Colonic mucosa (tissue), 4 donors: Measurements from ENCODE around the gene RCAN1. TPM values are rescaled to one million over a fixed set of nuclear protein-coding genes. Genes with fewer than 3 reads are reported as not detected.

Experiments used
- DNase-seq: peaks from one replicate; pipeline ENCODE4 v3.0.0-alpha.2; 2020
- H3K27ac ChIP-seq: fragments of 200-600 bp; one replicate; pipeline ENCODE4 v1.8.0; 2021
- H3K27me3 ChIP-seq: fragments of 200-600 bp; one replicate; pipeline ENCODE4 v1.8.0; 2021
- H3K36me3 ChIP-seq: fragments of 200-600 bp; one replicate; pipeline ENCODE4 v1.8.0; 2021
- H3K4me1 ChIP-seq: fragments of 200-600 bp; one replicate; pipeline ENCODE4 v1.8.0; 2021; ENCODE audit warnings: mild to moderate bottlenecking
- H3K4me3 ChIP-seq: fragments of 200-600 bp; one replicate; pipeline ENCODE4 v1.8.0; 2021
- H3K9ac ChIP-seq, 2 donors: one replicate each; pipeline ENCODE4 v1.7.0; 2013; ENCODE audit warnings: control low read depth in 2 of 2, low read depth in 2 of 2, low read length in 2 of 2
- H3K9me3 ChIP-seq: fragments of 200-600 bp; one replicate; pipeline ENCODE4 v1.8.0; 2021
- CTCF ChIP-seq: fragments of 200-600 bp; IDR thresholded peaks from one replicate; pipeline ENCODE4 v1.8.0; 2022; ENCODE audit warnings: antibody characterized with exemption, mild to moderate bottlenecking
- intact Hi-C: fragments of 100-400 bp; cut with DNase I; formaldehyde crosslinking; loops from one replicate; pipeline ENCODE4 v1.14.1; 2022
- total RNA-seq, 2 donors: library from RNA; stranded (reverse); fragmentation: NEBNext Ultra II Directional in 1 of 2; extraction: Animal tissue kit (Norgen Biotek cat#: 25700) in 1 of 2; gene quantifications; one replicate each; pipeline ENCODE4 v1.2.1, GENCODE V29; 2021
- donor health status: healthy.
- donor health status: DM: no; HTN: no; CAD: no.
- donor health status: DM: no; HTN: no; CAD: no.

The RCAN1 gene
- total RNA-seq, 2 donors from 2014 or later = 38.0 to 68.7 TPM

GRCh38 chr21:34582506-34583150 lies 32.3 kb downstream of the RCAN1 start:
- H3K27me3 ChIP-seq = no peaks in the 10 kb centered on the region
- intact Hi-C loops = no loop called here
- no peaks in the 10 kb centered on the region for H3K36me3 ChIP-seq
- DNase-seq = peak; percentile 29
- H3K9me3 ChIP-seq = no peaks in the 10 kb centered on the region
- H3K9ac ChIP-seq = no peak overlapping the region
- TF ChIP-seq CTCF = peak; percentile 32
- H3K4me1 ChIP-seq = no peaks in the 10 kb centered on the region
- no peak overlapping the region for H3K27ac ChIP-seq
- H3K4me3 ChIP-seq = no peak overlapping the region

- intact Hi-C loops = no loop called here
- Histone ChIP-seq H3K4me1 (no peaks in the 10 kb centered on the region), H3K27me3 (no peaks in the 10 kb centered on the region), H3K9me3 (no peaks in the 10 kb centered on the region), H3K27ac (peak overlapping the region; percentile 48), H3K4me3 (no peak overlapping the region), H3K36me3 (no peaks in the 10 kb centered on the region), H3K9ac (no peak overlapping the region)
- DNase-seq = peak; percentile 74
- no peak for TF ChIP-seq CTCF
Measured at GRCh38 chr21:34580181-34580700, 34.7 kb downstream of the RCAN1 start.

GRCh38 chr21:34579411-34579810 lies 35.5 kb downstream of the RCAN1 start:
- Histone ChIP-seq H3K4me1 (no peaks in the 10 kb centered on the region), H3K9ac (no peak overlapping the region), H3K9me3 (no peaks in the 10 kb centered on the region), H3K27ac (no peak overlapping the region), H3K36me3 (no peaks in the 10 kb centered on the region), H3K27me3 (no peaks in the 10 kb centered on the region), H3K4me3 (no peak overlapping the region)
- intact Hi-C loops = no loop called here
- TF ChIP-seq CTCF = no peak
- no peak for DNase-seq

GRCh38 chr21:34576041-34576511 lies 38.8 kb downstream of the RCAN1 start:
- DNase-seq = peak; percentile 48
- peak overlapping the region; percentile 45 for H3K27ac ChIP-seq
- TF ChIP-seq CTCF = no peak

GRCh38 chr21:34574601-34575529 lies 40.0 kb downstream of the RCAN1 start:
- TF ChIP-seq CTCF = no peak
- Histone ChIP-seq H3K4me1 (peaks cover 4% of the 10 kb centered on the region), H3K9ac (no peak overlapping the region), H3K4me3 (no peak overlapping the region), H3K27me3 (no peaks in the 10 kb centered on the region), H3K36me3 (no peaks in the 10 kb centered on the region), H3K9me3 (no peaks in the 10 kb centered on the region), H3K27ac (peak overlapping the region; percentile 45)
- no peak for DNase-seq
- intact Hi-C loops = no loop called here

More at GRCh38 chr21:34576041-34576511, 38.8 kb downstream of the RCAN1 start:
- Histone ChIP-seq H3K4me1 (no peaks in the 10 kb centered on the region), H3K9ac (peak overlapping the region in 1 of 2 donors; percentile 9), H3K27me3 (no peaks in the 10 kb centered on the region), H3K4me3 (no peak overlapping the region), H3K9me3 (no peaks in the 10 kb centered on the region), H3K36me3 (no peaks in the 10 kb centered on the region)
- intact Hi-C loops = no loop called here
